PC-3 (cell line): ENCODE results near the gene NRSN1. TPM values are rescaled to one million over a fixed set of nuclear protein-coding genes. Genes with fewer than 3 reads are reported as not detected.

ENCODE experiments used
- ATAC-seq: fragments of 200-7000 bp; cut with Tn5 transposase; 2 replicates; pipeline ENCODE4 v1.9.1; 2020; ENCODE audit warnings: mild to moderate bottlenecking, moderate library complexity
- BruUV-seq: library from RNA; stranded (reverse); fragments of 400-500 nt; replicated peaks from 2 replicates; lab custom pipeline; 2021; lab: Mats Ljungman, UMichigan
- CTCF ChIA-PET: fragments of 300-600 bp; sonication (Branson Sonifier 250); formaldehyde crosslinking; loops from one replicate; lab custom pipeline; 2022; ENCODE audit warnings: antibody characterized with exemption; lab: Charles Lee
- POLR2A ChIA-PET: fragments of 300-600 bp; sonication (Branson Sonifier 250); formaldehyde crosslinking; loops from one replicate; lab custom pipeline; 2022; ENCODE audit warnings: antibody characterized with exemption; ENCODE audit not compliant: unreplicated experiment; lab: Charles Lee
- DNase-seq: peaks from one replicate; pipeline ENCODE4 v3.0.0-alpha.2; 2015
- H2AFZ ChIP-seq: fragments of 300-600 bp; sonication (generic); 2 replicates; pipeline ENCODE4 v1.6.0; 2016; ENCODE audit warnings: antibody characterized with exemption, low read length
- H3F3A ChIP-seq: fragments of 300-600 bp; sonication (generic); one replicate; pipeline ENCODE4 v1.6.0; 2017; ENCODE audit warnings: antibody characterized with exemption, low read length, control low read depth, mild to moderate bottlenecking; ENCODE audit not compliant: unreplicated experiment
- H3K27ac ChIP-seq: fragments of 300-600 bp; sonication (generic); 2 replicates; pipeline ENCODE4 v1.5.1; 2016; ENCODE audit warnings: mild to moderate bottlenecking, low read length
- H3K27me3 ChIP-seq: fragments of 300-600 bp; sonication (generic); 2 replicates; pipeline ENCODE4 v1.6.1; 2016; ENCODE audit warnings: low read length, mixed read lengths
- H3K36me3 ChIP-seq: fragments of 300-600 bp; sonication (generic); 2 replicates; pipeline ENCODE4 v1.6.1; 2016; ENCODE audit warnings: low read depth, mixed run types, low read length, mixed read lengths
- H3K4me1 ChIP-seq: fragments of 300-600 bp; sonication (generic); 2 replicates; pipeline ENCODE4 v1.5.1; 2016; ENCODE audit warnings: low read length; ENCODE audit not compliant: insufficient read depth
- H3K4me2 ChIP-seq: fragments of 300-600 bp; sonication (generic); 2 replicates; pipeline ENCODE4 v1.6.0; 2016; ENCODE audit warnings: low read length
- H3K4me3 ChIP-seq: fragments of 300-600 bp; sonication (generic); 2 replicates; pipeline ENCODE4 v1.5.1; 2016; ENCODE audit warnings: mild to moderate bottlenecking, low read length, mixed read lengths
- H3K79me2 ChIP-seq: fragments of 300-600 bp; sonication (generic); 2 replicates; pipeline ENCODE4 v1.6.1; 2017; ENCODE audit warnings: low read length, mixed read lengths
- H3K9ac ChIP-seq: fragments of 300-600 bp; sonication (generic); 2 replicates; pipeline ENCODE4 v1.6.0; 2016; ENCODE audit warnings: mild to moderate bottlenecking, low read length
- H3K9me2 ChIP-seq: fragments of 300-600 bp; sonication (generic); replicated peaks from 2 replicates; pipeline ENCODE4 v1.6.1; 2016; ENCODE audit warnings: mixed run types, low read length, mixed read lengths
- H3K9me3 ChIP-seq: fragments of 300-600 bp; sonication (generic); 2 replicates; pipeline ENCODE4 v1.6.1; 2016; ENCODE audit warnings: low read length, mixed read lengths
- H4K20me1 ChIP-seq: fragments of 300-600 bp; sonication (generic); 2 replicates; pipeline ENCODE4 v1.6.1; 2016; ENCODE audit warnings: low read length, mixed read lengths
- EZH2 ChIP-seq: fragments of 300-600 bp; sonication (generic); IDR thresholded peaks from one replicate; pipeline ENCODE4 v1.6.1; 2017; ENCODE audit warnings: antibody characterized with exemption, mild to moderate bottlenecking, low read length; ENCODE audit not compliant: unreplicated experiment
- EZH2phosphoT487 ChIP-seq: fragments of 300-600 bp; sonication (generic); IDR thresholded peaks from 2 replicates; pipeline ENCODE4 v1.6.1; 2018; ENCODE audit warnings: mild to moderate bottlenecking, antibody characterized with exemption, low read length, borderline replicate concordance
- intact Hi-C: fragments of 100-400 bp; cut with micrococcal nuclease; formaldehyde crosslinking; loops from 2 replicates; pipeline ENCODE4 v1.9.0; 2023
- total RNA-seq: library from RNA; depleted of rRNA; stranded (reverse); fragments of >200 nt; gene quantifications from 2 replicates; pipeline ENCODE4 v1.2.3, GENCODE V29; 2014
- TF ChIP-seq, protein P1 (sequence below): fragments of 300-600 bp; sonication (generic); conservative IDR thresholded peaks from 2 replicates; pipeline ENCODE4 v1.5.1; 2017; ENCODE audit warnings: antibody characterized with exemption, low read depth, mild to moderate bottlenecking, low read length

The NRSN1 gene
- total RNA-seq, 1 experiment from 2014 or later, result not detected

- intact Hi-C loops, result no loop called here
- no peaks in the 10 kb centered on the region for H3K4me1 ChIP-seq
- no peak for ATAC-seq
- TF ChIP-seq EZH2 (no peak), EZH2phosphoT487 (no peak)
- TF ChIP-seq, protein P1, sequence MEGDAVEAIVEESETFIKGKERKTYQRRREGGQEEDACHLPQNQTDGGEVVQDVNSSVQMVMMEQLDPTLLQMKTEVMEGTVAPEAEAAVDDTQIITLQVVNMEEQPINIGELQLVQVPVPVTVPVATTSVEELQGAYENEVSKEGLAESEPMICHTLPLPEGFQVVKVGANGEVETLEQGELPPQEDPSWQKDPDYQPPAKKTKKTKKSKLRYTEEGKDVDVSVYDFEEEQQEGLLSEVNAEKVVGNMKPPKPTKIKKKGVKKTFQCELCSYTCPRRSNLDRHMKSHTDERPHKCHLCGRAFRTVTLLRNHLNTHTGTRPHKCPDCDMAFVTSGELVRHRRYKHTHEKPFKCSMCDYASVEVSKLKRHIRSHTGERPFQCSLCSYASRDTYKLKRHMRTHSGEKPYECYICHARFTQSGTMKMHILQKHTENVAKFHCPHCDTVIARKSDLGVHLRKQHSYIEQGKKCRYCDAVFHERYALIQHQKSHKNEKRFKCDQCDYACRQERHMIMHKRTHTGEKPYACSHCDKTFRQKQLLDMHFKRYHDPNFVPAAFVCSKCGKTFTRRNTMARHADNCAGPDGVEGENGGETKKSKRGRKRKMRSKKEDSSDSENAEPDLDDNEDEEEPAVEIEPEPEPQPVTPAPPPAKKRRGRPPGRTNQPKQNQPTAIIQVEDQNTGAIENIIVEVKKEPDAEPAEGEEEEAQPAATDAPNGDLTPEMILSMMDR, result no peak
- H3K9me2 ChIP-seq, result no peaks in the 10 kb centered on the region; the same call in 1 of the 2 replicates
- no peak overlapping the region for H3K9ac ChIP-seq
- H3F3A ChIP-seq, result no peaks in the 10 kb centered on the region
- no peaks in the 10 kb centered on the region for H3K9me3 ChIP-seq
- no peaks in the 10 kb centered on the region for H4K20me1 ChIP-seq
- no peak overlapping the region for H3K27ac ChIP-seq
- peaks cover 46% of the 10 kb centered on the region; the same call in 1 of the 2 replicates for H3K27me3 ChIP-seq
- H3K4me2 ChIP-seq, result no peak overlapping the region
- no peak overlapping the region for H2AFZ ChIP-seq
- no peak overlapping the region for H3K4me3 ChIP-seq
- BruUV-seq, result no TSS peak
- H3K36me3 ChIP-seq, result no peaks in the 10 kb centered on the region
- no peaks in the 10 kb centered on the region for H3K79me2 ChIP-seq
- POLR2A ChIA-PET, result no interaction called here
- CTCF ChIA-PET, result no interaction called here
- DNase-seq, result no peak
Observed at GRCh38 chr6:24080711-24081110, 45.3 kb upstream of the NRSN1 start.

GRCh38 chr6:24089736-24090135 lies 36.3 kb upstream of the NRSN1 start:
- Histone ChIP-seq H3K27me3 (peaks cover 28% of the 10 kb centered on the region), H3K27ac (no peak overlapping the region), H3F3A (no peaks in the 10 kb centered on the region), H3K4me1 (no peaks in the 10 kb centered on the region), H4K20me1 (no peaks in the 10 kb centered on the region), H2AFZ (no peak overlapping the region), H3K9ac (no peak overlapping the region), H3K79me2 (no peaks in the 10 kb centered on the region), H3K36me3 (no peaks in the 10 kb centered on the region), H3K9me2 (no peaks in the 10 kb centered on the region), H3K4me2 (no peak overlapping the region), H3K4me3 (no peak overlapping the region), H3K9me3 (no peaks in the 10 kb centered on the region)
- intact Hi-C loops, result no loop called here
- ATAC-seq (no peak), DNase-seq (no peak)
- no TSS peak for BruUV-seq
- ChIA-PET CTCF (no interaction called here), POLR2A (no interaction called here)
- TF ChIP-seq EZH2, result no peak
- TF ChIP-seq, protein P1, result no peak
- TF ChIP-seq EZH2phosphoT487, result no peak

DNA sequence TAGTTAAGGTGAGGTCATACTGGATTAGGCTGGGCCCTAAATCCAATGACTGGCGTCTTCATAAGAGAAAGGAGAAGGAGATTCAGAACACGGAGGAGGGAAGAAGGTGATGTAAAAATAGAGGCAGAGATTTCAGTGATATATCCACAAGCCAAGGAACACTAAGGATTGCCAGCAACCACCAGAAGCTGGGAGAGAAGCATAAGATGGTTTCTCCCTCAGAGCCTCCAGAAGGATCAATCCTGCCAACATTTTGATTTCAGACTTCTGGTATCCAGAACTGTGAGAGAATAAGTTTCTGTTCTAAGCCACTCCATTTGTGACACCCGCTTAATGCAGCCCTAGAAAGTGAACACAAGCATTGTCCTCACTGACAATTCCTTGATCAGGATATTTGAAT lies 33.6 kb upstream of the NRSN1 start:
- no peak overlapping the region for H3K4me2 ChIP-seq
- DNase-seq (no peak), ATAC-seq (no peak)
- H4K20me1 ChIP-seq, result no peaks in the 10 kb centered on the region
- TF ChIP-seq EZH2phosphoT487 (no peak), EZH2 (no peak)
- TF ChIP-seq, protein P1, result no peak
- H3K4me1 ChIP-seq, result no peaks in the 10 kb centered on the region
- CTCF ChIA-PET, result no interaction called here
- H3F3A ChIP-seq, result no peaks in the 10 kb centered on the region
- no peak overlapping the region for H2AFZ ChIP-seq
- H3K27ac ChIP-seq, result no peak overlapping the region
- intact Hi-C loops, result no loop called here
- H3K36me3 ChIP-seq, result no peaks in the 10 kb centered on the region
- no peaks in the 10 kb centered on the region for H3K79me2 ChIP-seq
- H3K9me3 ChIP-seq, result no peaks in the 10 kb centered on the region
- POLR2A ChIA-PET, result no interaction called here
- no TSS peak for BruUV-seq
- H3K9me2 ChIP-seq, result no peaks in the 10 kb centered on the region
- no peak overlapping the region for H3K4me3 ChIP-seq
- no peak overlapping the region for H3K9ac ChIP-seq
- peaks cover 39% of the 10 kb centered on the region for H3K27me3 ChIP-seq
